ENCODE results near the gene RBM4.
A peak's percentile ranks its signal among the peaks of the same experiment; 100 is the strongest.
"Not testable (repeated sequence)": the region's sequence is repeated elsewhere in the genome, so short reads cannot be mapped to it uniquely, and the experiment has no call there.

The RBM4 gene

GRCh38 chr11:66638177-66639065 is at the start of gene RBM4:
Gene RBM4 (plus strand): TSS chr11:66638703. CDS start chr11:66639712, 1,009 bp downstream.
- peak; percentile 100 for DNase-seq

GRCh38 chr11:66589315-66589714 is 49.2 kb upstream of the RBM4 start:
- not testable (repeated sequence) for DNase-seq

GRCh38 chr11:66589996-66590675 is 48.4 kb upstream of the RBM4 start:
- no peak for DNase-seq

- no peak for DNase-seq
Observed at GRCh38 chr11:66591175-66591574, 47.3 kb upstream of the RBM4 start.

- peak; percentile 96 for DNase-seq
Observed at GRCh38 chr11:66592457-66593302, 45.8 kb upstream of the RBM4 start, which contains the start of the genes CCDC87 and CCS. Gene CCDC87 (minus strand): TSS chr11:66593063. CDS start chr11:66593015, 48 bp downstream. Gene CCS (plus strand): TSS chr11:66593185. CDS start chr11:66593262, 77 bp downstream.

- DNase-seq = no peak
Observed at GRCh38 chr11:66593303-66593635, 45.2 kb upstream of the RBM4 start.

GRCh38 chr11:66593650-66594049 is 44.9 kb upstream of the RBM4 start:
- DNase-seq = no peak

GRCh38 chr11:66595245-66595904 is 43.1 kb upstream of the RBM4 start:
- peak; percentile 17 for DNase-seq

- DNase-seq = no peak
Observed at GRCh38 chr11:66598993-66599392, 39.5 kb upstream of the RBM4 start.

GRCh38 chr11:66600219-66600618 is 38.3 kb upstream of the RBM4 start:
- no peak for DNase-seq

- no peak for DNase-seq
Observed at GRCh38 chr11:66600631-66601233, 37.8 kb upstream of the RBM4 start.

- no peak for DNase-seq
Observed at GRCh38 chr11:66603072-66603471, 35.4 kb upstream of the RBM4 start.

- no peak for DNase-seq
Observed at GRCh38 chr11:66604155-66604554, 34.3 kb upstream of the RBM4 start.

- not testable (repeated sequence) for DNase-seq
Observed at GRCh38 chr11:66606608-66607007, 31.9 kb upstream of the RBM4 start.

- DNase-seq = no peak
Observed at GRCh38 chr11:66607126-66607834, 31.2 kb upstream of the RBM4 start.

- DNase-seq = no peak
Observed at GRCh38 chr11:66609721-66610617, 28.5 kb upstream of the RBM4 start.

GRCh38 chr11:66612458-66612857 is 26.0 kb upstream of the RBM4 start:
- no peak for DNase-seq

GRCh38 chr11:66614073-66614472 is 24.4 kb upstream of the RBM4 start:
- no peak for DNase-seq

- peak; percentile 98 for DNase-seq
Observed at GRCh38 chr11:66616379-66617154, 21.9 kb upstream of the RBM4 start, which contains the start of gene RBM14. Gene RBM14 (plus strand): TSS chr11:66616630. CDS start chr11:66616721, 91 bp downstream.

All from NCI-H1105 (cell line).